ENCODE data around the gene FAM8A1.

FAM8A1 gene

GRCh38 chr6:17606606-17607005 lies 6.5 kb downstream of the FAM8A1 start:
- intact Hi-C loops (cut with DNase I; ENCODE audit: low total_unique reads), result no loop called here
- no peaks in the 10 kb centered on the region for H3K9me3 ChIP-seq
- H3K36me3 ChIP-seq, result peaks cover 25 to 52% (median 31%) of the 10 kb centered on the region in 3 donors
- no peaks in the 10 kb centered on the region for H3K27me3 ChIP-seq
- no peak overlapping the region for H3K27ac ChIP-seq
- H3K4me1 ChIP-seq, result peaks cover 0 to 12% (median 6%) of the 10 kb centered on the region in 4 donors
- no peak for DNase-seq
- H3K4me3 ChIP-seq, result no peak overlapping the region
- no peak for TF ChIP-seq CTCF (IDR thresholded peaks at IDR 0.05)

- intact Hi-C loops (cut with DNase I; ENCODE audit: low total_unique reads), result no loop called here
- Histone ChIP-seq H3K4me1 (no peaks in the 10 kb centered on the region), H3K27ac (no peak overlapping the region), H3K9me3 (no peaks in the 10 kb centered on the region), H3K36me3 (peaks cover 24 to 42% (median 40%) of the 10 kb centered on the region in 3 donors), H3K4me3 (no peak overlapping the region), H3K27me3 (no peaks in the 10 kb centered on the region)
- TF ChIP-seq CTCF (IDR thresholded peaks at IDR 0.05), result no peak
- DNase-seq, result no peak
Observed at GRCh38 chr6:17610835-17611234, 10.7 kb downstream of the FAM8A1 start.

- no peak overlapping the region for H3K27ac ChIP-seq
- H3K9me3 ChIP-seq, result no peaks in the 10 kb centered on the region
- H3K27me3 ChIP-seq, result no peaks in the 10 kb centered on the region
- H3K4me3 ChIP-seq, result no peak overlapping the region
- no peaks in the 10 kb centered on the region for H3K4me1 ChIP-seq
- intact Hi-C loops (cut with DNase I; ENCODE audit: low total_unique reads), result no loop called here
- peaks cover 36 to 43% (median 39%) of the 10 kb centered on the region in 3 donors for H3K36me3 ChIP-seq
- DNase-seq, result no peak
- no peak for TF ChIP-seq CTCF (IDR thresholded peaks at IDR 0.05)
Observed at GRCh38 chr6:17612048-17612447, 11.9 kb downstream of the FAM8A1 start.

- H3K27ac ChIP-seq, result no peak overlapping the region
- H3K36me3 ChIP-seq, result peaks cover 19 to 49% (median 25%) of the 10 kb centered on the region in 3 donors
- no peak for DNase-seq
- intact Hi-C loops (cut with DNase I; ENCODE audit: low total_unique reads), result no loop called here
- no peak for TF ChIP-seq CTCF (IDR thresholded peaks at IDR 0.05)
- H3K4me3 ChIP-seq, result no peak overlapping the region
- no peaks in the 10 kb centered on the region for H3K4me1 ChIP-seq
- no peaks in the 10 kb centered on the region for H3K27me3 ChIP-seq
- H3K9me3 ChIP-seq, result no peaks in the 10 kb centered on the region
Observed at GRCh38 chr6:17615794-17616193, 15.7 kb downstream of the FAM8A1 start.

- no peaks in the 10 kb centered on the region for H3K27me3 ChIP-seq
- no peak overlapping the region for H3K4me3 ChIP-seq
- H3K36me3 ChIP-seq, result peaks cover 31 to 57% (median 40%) of the 10 kb centered on the region in 3 donors
- H3K27ac ChIP-seq, result no peak overlapping the region
- no peak for DNase-seq
- TF ChIP-seq CTCF (IDR thresholded peaks at IDR 0.05), result no peak
- intact Hi-C loops (cut with DNase I; ENCODE audit: low total_unique reads), result no loop called here
- no peaks in the 10 kb centered on the region for H3K9me3 ChIP-seq
- H3K4me1 ChIP-seq, result no peaks in the 10 kb centered on the region
Observed at GRCh38 chr6:17621003-17621402, 20.9 kb downstream of the FAM8A1 start.

GRCh38 chr6:17622144-17622543 lies 22.0 kb downstream of the FAM8A1 start:
- Histone ChIP-seq H3K4me1 (no peaks in the 10 kb centered on the region), H3K27me3 (no peaks in the 10 kb centered on the region), H3K36me3 (peaks cover 25 to 49% (median 39%) of the 10 kb centered on the region in 3 donors), H3K9me3 (no peaks in the 10 kb centered on the region), H3K27ac (no peak overlapping the region), H3K4me3 (no peak overlapping the region)
- no peak for TF ChIP-seq CTCF (IDR thresholded peaks at IDR 0.05)
- DNase-seq, result no peak
- intact Hi-C loops (cut with DNase I; ENCODE audit: low total_unique reads), result no loop called here

Measured in tibial artery (tissue), 4 donors.